Sigmoid colon (tissue), 4 donors: ENCODE data around the gene NTNG2.

Experiments
- POLR2A ChIP-seq, 2 donors: fragments of 450-650 bp; IDR thresholded peaks; one replicate each; pipeline ENCODE4 v1.6.1; 2016; ENCODE audit warnings: antibody characterized with exemption in 2 of 2, mild to moderate bottlenecking in 2 of 2, moderate library complexity in 2 of 2
- POLR2AphosphoS5 ChIP-seq, 4 donors: sonication (generic); formaldehyde crosslinking; IDR thresholded peaks; one replicate each; pipeline ENCODE4 v1.6.1; 2017; ENCODE audit warnings: antibody characterized with exemption in 4 of 4
- TF ChIP-seq, protein P1 (sequence below), 4 experiments: fragments of 450-650 bp in 3 of 4; fragments of 200-600 bp in 1 of 4; IDR thresholded peaks; one replicate each; pipeline ENCODE4 v1.5.1; 2016 to 2019; ENCODE audit warnings: antibody characterized with exemption in 4 of 4, mild to moderate bottlenecking in 3 of 4, moderate library complexity in 2 of 4

- TF ChIP-seq, protein P1, sequence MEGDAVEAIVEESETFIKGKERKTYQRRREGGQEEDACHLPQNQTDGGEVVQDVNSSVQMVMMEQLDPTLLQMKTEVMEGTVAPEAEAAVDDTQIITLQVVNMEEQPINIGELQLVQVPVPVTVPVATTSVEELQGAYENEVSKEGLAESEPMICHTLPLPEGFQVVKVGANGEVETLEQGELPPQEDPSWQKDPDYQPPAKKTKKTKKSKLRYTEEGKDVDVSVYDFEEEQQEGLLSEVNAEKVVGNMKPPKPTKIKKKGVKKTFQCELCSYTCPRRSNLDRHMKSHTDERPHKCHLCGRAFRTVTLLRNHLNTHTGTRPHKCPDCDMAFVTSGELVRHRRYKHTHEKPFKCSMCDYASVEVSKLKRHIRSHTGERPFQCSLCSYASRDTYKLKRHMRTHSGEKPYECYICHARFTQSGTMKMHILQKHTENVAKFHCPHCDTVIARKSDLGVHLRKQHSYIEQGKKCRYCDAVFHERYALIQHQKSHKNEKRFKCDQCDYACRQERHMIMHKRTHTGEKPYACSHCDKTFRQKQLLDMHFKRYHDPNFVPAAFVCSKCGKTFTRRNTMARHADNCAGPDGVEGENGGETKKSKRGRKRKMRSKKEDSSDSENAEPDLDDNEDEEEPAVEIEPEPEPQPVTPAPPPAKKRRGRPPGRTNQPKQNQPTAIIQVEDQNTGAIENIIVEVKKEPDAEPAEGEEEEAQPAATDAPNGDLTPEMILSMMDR (IDR thresholded peaks at IDR 0.05): no peak
- TF ChIP-seq POLR2AphosphoS5 (IDR thresholded peaks at IDR 0.05) (no peak), POLR2A (IDR thresholded peaks at IDR 0.05) (no peak)
Observed at GRCh38 chr9:132249690-132250089, 87.8 kb downstream of the NTNG2 start.
